Left ventricle myocardium inferior (tissue), 1 donor: ENCODE measurements around the gene PYGO2. TPM values are rescaled to one million over a fixed set of nuclear protein-coding genes. Genes with fewer than 3 reads are reported as not detected.
A peak's percentile ranks its signal among the peaks of the same experiment; 100 is the strongest.

ENCODE experiments used
- DNase-seq: peaks from one replicate; pipeline ENCODE4 v3.0.0-alpha.2; 2020
- H3K27ac ChIP-seq: fragments of 200-600 bp; replicated peaks from 2 replicates; pipeline ENCODE4 v1.8.0; 2021
- H3K27me3 ChIP-seq: fragments of 200-600 bp; 2 replicates; pipeline ENCODE4 v1.8.0; 2021; ENCODE audit warnings: low read depth
- H3K36me3 ChIP-seq: fragments of 200-600 bp; 2 replicates; pipeline ENCODE4 v1.8.0; 2021
- H3K4me1 ChIP-seq: fragments of 200-600 bp; 2 replicates; pipeline ENCODE4 v1.8.0; 2021
- H3K4me3 ChIP-seq: fragments of 200-600 bp; 2 replicates; pipeline ENCODE4 v1.8.0; 2021; ENCODE audit warnings: mild to moderate bottlenecking, moderate library complexity
- H3K9me3 ChIP-seq: fragments of 200-600 bp; replicated peaks from 2 replicates; pipeline ENCODE4 v1.8.0; 2021
- intact Hi-C: fragments of 100-400 bp; cut with micrococcal nuclease; formaldehyde crosslinking; loops from one replicate; pipeline ENCODE4 v1.11.0; 2022
- total RNA-seq: library from RNA; stranded (reverse); fragmentation: NEBNext Ultra II Directional; extraction: Animal tissue kit (Norgen Biotek cat#: 25700); gene quantifications from one replicate; pipeline ENCODE4 v1.2.1, GENCODE V29; 2021
- TF ChIP-seq, protein P1 (sequence below): fragments of 200-600 bp; IDR thresholded peaks from 2 replicates; pipeline ENCODE4 v1.8.0; 2021; ENCODE audit warnings: antibody characterized with exemption, mild to moderate bottlenecking, borderline replicate concordance
- donor health status: DM: no; HTN: yes; CAD: no; lungs with severe emphysema.

PYGO2 gene
- total RNA-seq, 1 donor from 2014 or later: 12.9 TPM

GRCh38 chr1:154931940-154932487 is 29.6 kb downstream of the PYGO2 start:
- H3K4me3 ChIP-seq: no peak overlapping the region
- H3K9me3 ChIP-seq: no peaks in the 10 kb centered on the region
- H3K4me1 ChIP-seq: peaks cover 17% of the 10 kb centered on the region
- no peaks in the 10 kb centered on the region for H3K27me3 ChIP-seq
- H3K36me3 ChIP-seq: peaks cover 19% of the 10 kb centered on the region
- H3K27ac ChIP-seq: no peak overlapping the region
- no peak for DNase-seq
- intact Hi-C loops: no loop called here
- TF ChIP-seq, protein P1, sequence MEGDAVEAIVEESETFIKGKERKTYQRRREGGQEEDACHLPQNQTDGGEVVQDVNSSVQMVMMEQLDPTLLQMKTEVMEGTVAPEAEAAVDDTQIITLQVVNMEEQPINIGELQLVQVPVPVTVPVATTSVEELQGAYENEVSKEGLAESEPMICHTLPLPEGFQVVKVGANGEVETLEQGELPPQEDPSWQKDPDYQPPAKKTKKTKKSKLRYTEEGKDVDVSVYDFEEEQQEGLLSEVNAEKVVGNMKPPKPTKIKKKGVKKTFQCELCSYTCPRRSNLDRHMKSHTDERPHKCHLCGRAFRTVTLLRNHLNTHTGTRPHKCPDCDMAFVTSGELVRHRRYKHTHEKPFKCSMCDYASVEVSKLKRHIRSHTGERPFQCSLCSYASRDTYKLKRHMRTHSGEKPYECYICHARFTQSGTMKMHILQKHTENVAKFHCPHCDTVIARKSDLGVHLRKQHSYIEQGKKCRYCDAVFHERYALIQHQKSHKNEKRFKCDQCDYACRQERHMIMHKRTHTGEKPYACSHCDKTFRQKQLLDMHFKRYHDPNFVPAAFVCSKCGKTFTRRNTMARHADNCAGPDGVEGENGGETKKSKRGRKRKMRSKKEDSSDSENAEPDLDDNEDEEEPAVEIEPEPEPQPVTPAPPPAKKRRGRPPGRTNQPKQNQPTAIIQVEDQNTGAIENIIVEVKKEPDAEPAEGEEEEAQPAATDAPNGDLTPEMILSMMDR: no peak

DNA sequence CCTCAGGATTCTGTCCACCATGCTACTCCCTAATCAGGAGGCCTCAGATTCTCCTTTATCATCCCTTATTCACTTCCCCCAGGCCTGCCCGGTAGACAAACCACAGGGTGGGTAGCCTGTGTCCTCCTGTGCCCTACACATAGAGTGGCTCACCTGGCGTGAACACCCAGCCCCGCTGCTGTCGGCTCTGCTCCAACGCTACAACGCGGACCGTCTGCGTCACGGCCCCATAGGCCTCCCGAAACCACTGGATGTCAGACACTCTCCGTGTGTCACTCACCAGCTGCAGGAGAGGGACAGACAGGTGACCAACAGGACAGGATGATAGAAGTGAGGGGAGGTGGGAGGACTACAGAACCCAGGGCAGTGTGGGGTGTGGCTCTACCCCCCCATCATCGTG is 35.4 kb downstream of the PYGO2 start:
- Histone ChIP-seq H3K27ac (no peak overlapping the region), H3K9me3 (no peaks in the 10 kb centered on the region), H3K36me3 (peaks cover 59% of the 10 kb centered on the region), H3K4me1 (no peaks in the 10 kb centered on the region), H3K27me3 (no peaks in the 10 kb centered on the region), H3K4me3 (no peak overlapping the region)
- intact Hi-C loops: no loop called here
- TF ChIP-seq, protein P1: no peak
- DNase-seq: no peak

- H3K9me3 ChIP-seq: no peaks in the 10 kb centered on the region
- no peak overlapping the region for H3K4me3 ChIP-seq
- peaks cover 59% of the 10 kb centered on the region for H3K36me3 ChIP-seq
- no peak overlapping the region for H3K27ac ChIP-seq
- intact Hi-C loops: no loop called here
- H3K27me3 ChIP-seq: no peaks in the 10 kb centered on the region
- TF ChIP-seq, protein P1: no peak
- no peaks in the 10 kb centered on the region for H3K4me1 ChIP-seq
- DNase-seq: no peak
Measured at GRCh38 chr1:154925335-154926170, 36.0 kb downstream of the PYGO2 start.

- H3K27ac ChIP-seq: no peak overlapping the region
- DNase-seq: no peak
- no peak overlapping the region for H3K4me3 ChIP-seq
- no peaks in the 10 kb centered on the region for H3K4me1 ChIP-seq
- peaks cover 50% of the 10 kb centered on the region for H3K36me3 ChIP-seq
- TF ChIP-seq, protein P1: no peak
- no peaks in the 10 kb centered on the region for H3K9me3 ChIP-seq
- H3K27me3 ChIP-seq: no peaks in the 10 kb centered on the region
- intact Hi-C loops: no loop called here
Measured at GRCh38 chr1:154923695-154924094, 37.9 kb downstream of the PYGO2 start.

GRCh38 chr1:154913273-154913672 is 48.3 kb downstream of the PYGO2 start:
- no peaks in the 10 kb centered on the region for H3K27me3 ChIP-seq
- peaks cover 7% of the 10 kb centered on the region for H3K9me3 ChIP-seq
- no peak for DNase-seq
- intact Hi-C loops: no loop called here
- TF ChIP-seq, protein P1: no peak
- H3K27ac ChIP-seq: peak overlapping the region; percentile 81
- H3K4me3 ChIP-seq: no peak overlapping the region
- no peaks in the 10 kb centered on the region for H3K36me3 ChIP-seq
- H3K4me1 ChIP-seq: peaks cover 39% of the 10 kb centered on the region
